Dendritic cell treated with granulocyte-macrophage colony-stimulating factor and Interleukin-4, amounts not matched to agents 40 ng/mL and 50 ng/mL, for 4 days (primary cell): ENCODE measurements around the gene UNKL.

Experiments used
- H3K27ac Mint-ChIP-seq: one replicate; pipeline ENCODE4 v1.8.0; 2022; ENCODE audit warnings: mild to moderate bottlenecking, mixed read lengths
- H3K27me3 Mint-ChIP-seq: one replicate; pipeline ENCODE4 v1.8.0; 2022; ENCODE audit warnings: mild to moderate bottlenecking, mixed read lengths
- H3K36me3 Mint-ChIP-seq: one replicate; pipeline ENCODE4 v1.8.0; 2022; ENCODE audit warnings: low read depth, mixed read lengths
- H3K4me1 Mint-ChIP-seq: one replicate; pipeline ENCODE4 v1.8.0; 2022; ENCODE audit warnings: low read depth, mixed read lengths
- H3K4me3 Mint-ChIP-seq: one replicate; pipeline ENCODE4 v1.8.0; 2022; ENCODE audit warnings: mild to moderate bottlenecking, moderate library complexity, mixed read lengths
- H3K9me3 Mint-ChIP-seq: one replicate; pipeline ENCODE4 v1.8.0; 2022; ENCODE audit warnings: mixed read lengths
- intact Hi-C: fragments of 100-400 bp; cut with micrococcal nuclease; formaldehyde crosslinking; loops from one replicate; pipeline ENCODE4 v1.15.0; 2022

UNKL gene

DNA sequence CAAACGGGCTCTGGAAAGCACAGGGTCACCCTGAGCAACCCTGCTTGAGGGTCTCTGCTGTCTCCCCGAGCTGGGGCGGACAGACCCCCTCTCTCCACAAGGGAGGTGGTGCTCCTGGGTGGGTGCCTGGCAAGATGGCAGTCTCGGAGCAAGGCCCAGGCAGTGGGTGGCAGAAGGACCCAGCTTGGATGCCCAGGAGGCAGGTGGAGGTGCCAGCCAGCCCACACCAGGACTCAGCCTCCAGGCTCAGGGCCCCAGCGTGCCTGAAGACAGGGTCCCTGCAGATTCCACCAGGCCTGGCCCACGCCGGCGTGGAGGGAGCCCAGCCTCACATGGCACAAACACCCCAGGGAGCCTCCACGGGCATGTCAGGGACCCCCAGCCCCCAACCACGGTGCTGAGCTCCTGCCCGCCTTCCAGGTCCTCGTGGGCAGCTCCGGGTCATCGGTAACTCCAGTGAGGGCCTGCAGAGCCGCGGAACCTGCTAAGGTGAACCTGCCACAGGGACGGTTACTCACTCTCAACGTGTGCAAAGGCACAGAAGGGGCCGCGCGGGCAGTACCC lies 20.8 kb downstream of the UNKL start:
- no peak overlapping the region for H3K4me3 Mint-ChIP-seq
- intact Hi-C loops, result no loop called here
- no peaks in the 10 kb centered on the region for H3K9me3 Mint-ChIP-seq
- H3K4me1 Mint-ChIP-seq, result no peaks in the 10 kb centered on the region
- H3K27me3 Mint-ChIP-seq, result no peaks in the 10 kb centered on the region
- no peak overlapping the region for H3K27ac Mint-ChIP-seq
- H3K36me3 Mint-ChIP-seq, result peaks cover 96% of the 10 kb centered on the region

DNA sequence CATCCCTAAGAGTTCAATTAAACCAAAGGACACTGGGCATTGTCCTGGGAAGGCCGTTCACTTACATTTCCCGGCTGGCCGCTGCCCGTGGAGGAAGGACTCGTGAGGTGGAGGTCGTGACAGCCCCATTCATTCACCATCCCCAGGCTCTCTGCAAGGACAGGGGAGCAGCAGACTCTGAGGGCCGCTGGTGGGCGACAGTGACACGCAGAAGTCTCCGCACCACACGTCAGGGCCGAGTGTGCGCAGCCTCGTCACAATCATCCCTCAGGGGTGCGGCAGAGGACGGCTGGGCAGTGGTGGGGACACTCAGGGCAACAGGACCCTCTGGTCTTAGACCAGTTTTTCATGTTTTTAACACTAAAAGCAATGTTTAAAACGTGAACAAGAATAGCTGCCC lies 21.7 kb downstream of the UNKL start:
- no peak overlapping the region for H3K4me3 Mint-ChIP-seq
- no peaks in the 10 kb centered on the region for H3K4me1 Mint-ChIP-seq
- H3K36me3 Mint-ChIP-seq, result peaks cover 96% of the 10 kb centered on the region
- H3K27me3 Mint-ChIP-seq, result no peaks in the 10 kb centered on the region
- no peak overlapping the region for H3K27ac Mint-ChIP-seq
- intact Hi-C loops, result no loop called here
- no peaks in the 10 kb centered on the region for H3K9me3 Mint-ChIP-seq

DNA sequence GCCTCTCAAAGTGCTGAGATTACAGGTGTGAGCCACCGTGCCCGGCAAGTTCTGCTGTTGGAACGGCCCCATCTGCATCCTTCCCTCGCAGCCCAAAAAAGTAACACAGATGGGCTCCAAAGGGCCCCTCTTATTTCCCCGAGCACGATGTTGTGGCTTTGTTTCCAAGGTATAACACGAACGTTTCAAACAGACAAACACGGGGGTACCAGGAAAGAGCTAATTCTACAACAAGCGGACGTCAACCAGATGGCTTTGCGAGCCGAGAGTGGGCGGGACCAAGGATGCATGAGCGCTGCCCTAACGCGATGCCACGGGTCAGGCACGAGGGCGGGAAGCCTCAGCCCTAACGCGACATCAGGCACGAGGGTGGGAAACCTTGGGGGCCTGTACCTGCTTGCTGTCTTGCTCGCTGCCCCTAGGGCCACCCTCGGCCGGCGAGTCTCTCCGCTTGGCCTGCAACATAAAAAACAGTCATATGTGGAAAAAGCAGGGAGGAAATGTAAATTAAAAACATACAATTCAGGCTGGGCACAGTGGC lies 24.2 kb downstream of the UNKL start:
- intact Hi-C loops, result no loop called here
- H3K27ac Mint-ChIP-seq, result no peak overlapping the region
- peaks cover 100% of the 10 kb centered on the region for H3K36me3 Mint-ChIP-seq
- no peaks in the 10 kb centered on the region for H3K9me3 Mint-ChIP-seq
- H3K27me3 Mint-ChIP-seq, result no peaks in the 10 kb centered on the region
- no peaks in the 10 kb centered on the region for H3K4me1 Mint-ChIP-seq
- no peak overlapping the region for H3K4me3 Mint-ChIP-seq

DNA sequence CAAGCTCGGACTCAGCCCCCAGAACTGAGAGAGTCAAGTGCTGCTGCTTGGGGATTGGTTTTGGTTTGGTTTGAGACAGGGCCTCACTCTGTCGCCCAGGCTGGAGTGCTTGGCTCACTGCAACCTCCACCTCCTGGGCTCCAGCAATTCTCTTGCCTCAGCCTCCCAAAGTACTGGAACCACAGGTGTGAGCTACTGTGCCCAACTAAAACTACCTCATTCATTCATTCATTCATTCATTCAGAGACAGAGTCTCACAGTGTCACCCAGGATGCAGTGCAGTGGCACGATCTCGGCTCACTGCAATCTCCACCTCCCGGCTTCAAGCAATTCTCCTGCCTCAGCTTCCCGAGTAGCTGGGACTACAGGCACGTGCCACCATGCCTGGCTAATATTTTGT lies 24.7 kb downstream of the UNKL start:
- H3K36me3 Mint-ChIP-seq, result peaks cover 100% of the 10 kb centered on the region

DNA sequence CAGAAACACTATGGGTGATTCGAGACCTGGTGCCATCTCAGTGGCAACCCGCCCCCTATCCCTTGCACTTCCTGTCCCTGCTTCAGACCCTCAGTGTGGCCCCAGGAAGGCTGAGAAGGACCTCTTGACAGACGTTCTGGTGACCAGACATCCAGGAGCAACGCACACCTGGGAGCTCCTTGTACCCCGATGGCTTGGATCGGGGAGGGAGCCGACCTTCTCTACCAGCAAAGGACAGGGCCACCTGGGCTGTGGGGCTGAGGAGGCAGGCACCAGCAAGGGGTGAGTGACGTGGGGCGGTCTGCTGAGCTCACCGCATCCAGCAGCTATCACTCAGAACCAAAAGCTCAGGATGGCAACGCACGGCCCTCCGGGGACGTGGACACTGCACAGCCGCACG lies 27.2 kb downstream of the UNKL start:
- peaks cover 100% of the 10 kb centered on the region for H3K36me3 Mint-ChIP-seq
- no peaks in the 10 kb centered on the region for H3K4me1 Mint-ChIP-seq
- H3K9me3 Mint-ChIP-seq, result no peaks in the 10 kb centered on the region
- intact Hi-C loops, result no loop called here
- no peak overlapping the region for H3K27ac Mint-ChIP-seq
- H3K27me3 Mint-ChIP-seq, result no peaks in the 10 kb centered on the region
- no peak overlapping the region for H3K4me3 Mint-ChIP-seq

More for the DNA sequence above, 24.7 kb downstream of the UNKL start:
- intact Hi-C loops, result no loop called here
- Mint-ChIP-seq H3K27me3 (no peaks in the 10 kb centered on the region), H3K4me1 (no peaks in the 10 kb centered on the region), H3K4me3 (no peak overlapping the region), H3K9me3 (no peaks in the 10 kb centered on the region), H3K27ac (no peak overlapping the region)

DNA sequence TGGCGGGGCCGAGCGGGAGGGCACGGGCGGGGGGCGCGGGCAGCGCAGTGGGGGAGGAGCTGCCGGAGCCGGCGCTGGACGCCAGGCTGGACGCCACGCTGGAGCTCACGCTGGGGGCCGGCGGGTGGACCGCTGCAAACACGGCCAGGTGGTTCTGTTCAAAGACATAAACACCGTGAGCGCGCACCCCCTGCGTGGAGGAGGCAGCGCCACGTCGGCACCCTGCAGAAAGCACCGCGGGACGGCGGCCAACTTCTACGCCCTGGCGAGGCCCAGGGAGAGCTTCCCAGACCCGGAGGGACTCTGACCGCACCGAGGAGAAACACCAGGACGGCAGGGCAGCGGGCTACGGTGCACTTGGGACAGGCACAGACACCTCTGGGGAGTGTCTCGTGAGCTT lies 29.3 kb downstream of the UNKL start:
- Mint-ChIP-seq H3K4me3 (no peak overlapping the region), H3K4me1 (no peaks in the 10 kb centered on the region), H3K9me3 (no peaks in the 10 kb centered on the region), H3K27me3 (no peaks in the 10 kb centered on the region), H3K36me3 (peaks cover 100% of the 10 kb centered on the region), H3K27ac (no peak overlapping the region)
- intact Hi-C loops, result no loop called here

DNA sequence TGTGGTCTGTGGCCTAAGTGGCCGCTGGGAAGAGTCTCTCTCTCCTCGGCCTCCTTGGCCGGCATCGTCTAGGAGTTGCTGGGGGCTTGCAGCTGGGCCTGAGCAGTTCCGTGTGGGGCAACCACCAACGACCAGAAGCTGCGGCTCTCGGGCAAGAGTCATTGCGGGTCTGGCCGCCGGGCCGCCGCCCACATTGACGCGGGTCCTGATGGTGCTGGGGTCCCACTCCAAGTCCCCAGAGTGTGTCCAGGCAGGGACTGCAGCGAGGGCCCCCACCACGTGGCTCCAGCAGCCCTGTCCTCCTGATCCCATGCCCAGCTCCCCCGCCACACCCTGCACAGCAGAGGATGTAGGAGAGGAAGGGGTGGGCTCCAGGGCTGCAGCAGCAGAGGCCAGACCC lies 30.9 kb downstream of the UNKL start:
- no peaks in the 10 kb centered on the region for H3K27me3 Mint-ChIP-seq
- H3K9me3 Mint-ChIP-seq, result no peaks in the 10 kb centered on the region
- intact Hi-C loops, result no loop called here
- H3K4me3 Mint-ChIP-seq, result no peak overlapping the region
- H3K4me1 Mint-ChIP-seq, result peaks cover 5% of the 10 kb centered on the region
- peaks cover 92% of the 10 kb centered on the region for H3K36me3 Mint-ChIP-seq
- H3K27ac Mint-ChIP-seq, result no peak overlapping the region

DNA sequence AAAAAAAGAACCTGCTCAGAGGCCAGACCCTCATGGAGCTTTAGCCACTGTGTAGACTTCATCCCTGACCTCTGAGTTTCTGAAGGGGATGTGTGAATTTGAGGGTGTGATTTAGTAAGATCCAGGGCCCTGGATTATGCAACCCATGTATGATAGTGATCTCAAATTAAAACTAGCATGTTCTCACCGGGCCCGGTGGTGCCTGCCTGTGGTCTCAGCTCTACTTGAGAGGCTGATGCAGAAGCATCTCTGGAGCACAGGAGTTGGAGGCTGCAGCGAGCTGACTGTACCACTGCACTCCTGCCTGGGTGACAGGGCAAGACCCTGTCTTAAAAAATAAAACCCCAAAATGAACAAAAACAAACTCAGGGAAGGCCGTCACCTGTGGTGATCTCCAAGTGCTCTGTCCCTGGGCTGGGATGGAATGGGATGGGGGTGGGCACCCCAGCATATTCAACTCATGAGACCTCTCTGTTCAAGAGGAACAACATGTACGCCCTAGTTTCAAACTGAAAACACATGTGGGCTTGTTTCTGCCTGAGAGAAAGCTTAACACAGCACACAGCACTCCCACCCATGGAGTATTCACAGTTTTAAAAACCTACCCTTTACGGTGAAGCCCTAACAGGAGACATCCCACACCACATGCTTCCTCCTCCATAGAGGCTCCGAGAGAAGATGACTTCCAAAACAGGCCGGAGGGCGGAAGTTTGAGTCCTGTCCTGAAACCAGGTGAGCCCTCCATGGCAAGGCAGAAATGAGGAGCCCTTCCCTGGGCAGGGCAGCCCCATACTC lies 32.7 kb downstream of the UNKL start:
- Mint-ChIP-seq H3K36me3 (peaks cover 90% of the 10 kb centered on the region), H3K4me1 (peaks cover 17% of the 10 kb centered on the region), H3K9me3 (no peaks in the 10 kb centered on the region), H3K27ac (no peak overlapping the region), H3K4me3 (no peak overlapping the region), H3K27me3 (no peaks in the 10 kb centered on the region)
- intact Hi-C loops, result no loop called here

DNA sequence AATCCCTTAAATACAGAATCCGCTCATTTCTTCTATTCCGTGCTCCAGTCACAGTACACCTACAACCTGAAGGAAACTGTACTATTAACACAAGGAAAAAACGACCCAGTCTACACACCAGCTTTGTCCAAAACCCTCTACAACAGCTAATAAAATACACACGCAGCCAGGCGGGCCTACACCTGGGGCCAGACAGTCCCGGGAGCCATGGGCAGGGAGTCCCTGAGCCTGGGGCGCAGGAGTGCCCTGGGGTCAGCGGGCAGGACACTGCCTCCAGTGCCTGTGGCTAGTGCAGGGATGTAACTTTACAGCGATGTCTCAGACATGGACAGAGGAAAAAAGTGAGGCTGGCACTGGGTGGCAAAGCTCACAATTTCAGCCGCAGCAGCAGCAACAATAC lies 34.3 kb downstream of the UNKL start:
- Mint-ChIP-seq H3K27ac (no peak overlapping the region), H3K4me1 (peaks cover 17% of the 10 kb centered on the region), H3K36me3 (peaks cover 89% of the 10 kb centered on the region), H3K4me3 (peak overlapping the region; percentile 57), H3K9me3 (no peaks in the 10 kb centered on the region), H3K27me3 (no peaks in the 10 kb centered on the region)
- intact Hi-C loops, result no loop called here

DNA sequence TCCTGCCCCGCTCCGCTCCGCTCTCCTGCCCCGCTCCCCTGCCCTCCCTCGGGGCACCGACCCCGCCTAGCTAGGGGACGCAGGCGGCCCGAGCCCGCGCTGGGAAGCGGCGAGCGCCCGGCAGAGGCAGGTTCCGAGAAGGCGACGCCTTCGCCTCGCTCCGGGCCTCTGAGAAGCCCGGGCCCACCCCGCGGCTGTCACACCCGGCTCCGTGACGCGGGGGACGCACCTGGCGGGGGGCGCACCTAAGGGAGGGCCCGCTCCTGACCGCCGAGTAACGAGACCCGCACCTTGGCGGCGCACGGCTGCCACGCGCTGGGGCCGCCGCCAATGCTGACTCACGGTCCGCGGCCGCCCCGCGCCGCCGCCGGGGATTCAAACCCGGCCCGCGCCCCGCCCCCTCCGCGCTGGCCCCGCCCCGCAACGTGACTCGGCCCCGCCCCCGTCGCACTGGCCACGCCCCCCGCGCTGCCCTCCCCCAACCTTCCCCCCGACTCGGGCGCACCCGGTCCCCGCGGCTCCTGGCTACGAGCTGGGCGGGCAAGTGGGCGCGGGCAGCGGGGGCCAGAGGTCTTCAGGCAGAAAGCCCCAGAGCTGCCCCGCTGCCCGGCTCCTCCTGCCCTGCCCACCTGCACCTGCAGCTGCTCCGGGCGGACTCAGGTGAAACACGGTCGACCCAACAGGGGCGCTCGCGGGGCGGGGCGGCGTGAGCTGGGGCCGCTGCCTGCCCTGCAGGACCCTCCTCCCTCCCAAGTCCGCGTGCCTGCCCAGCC lies 35.0 kb downstream of the UNKL start:
- intact Hi-C loops, result no loop called here
- Mint-ChIP-seq H3K4me3 (peak overlapping the region; percentile 78), H3K36me3 (peaks cover 89% of the 10 kb centered on the region), H3K27ac (peak overlapping the region; percentile 70), H3K4me1 (peaks cover 17% of the 10 kb centered on the region), H3K9me3 (no peaks in the 10 kb centered on the region), H3K27me3 (no peaks in the 10 kb centered on the region)

DNA sequence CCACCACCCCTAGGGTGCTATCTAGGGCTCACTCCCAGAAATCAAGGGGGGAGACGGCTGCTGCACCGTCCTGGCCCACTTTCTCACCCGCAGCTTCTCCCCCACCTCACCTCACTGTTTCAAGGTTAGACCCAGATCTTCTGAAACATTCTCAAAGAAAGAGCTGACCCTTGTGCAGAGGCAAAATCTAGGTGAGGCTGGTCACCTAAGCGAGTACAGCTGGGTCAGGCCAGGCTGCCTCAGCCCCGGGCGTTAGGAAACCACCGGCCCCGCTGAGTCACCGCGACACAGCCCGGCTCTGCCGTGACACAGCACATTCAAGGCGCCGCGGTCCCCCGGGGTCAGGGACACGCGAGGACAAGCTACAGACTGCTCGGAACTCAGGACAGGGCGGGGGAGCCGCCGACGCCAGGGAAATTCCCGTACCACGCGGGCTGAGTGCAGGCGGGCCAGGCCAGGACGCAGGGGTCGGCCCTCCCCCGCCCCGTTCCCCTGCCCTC lies 35.6 kb downstream of the UNKL start:
- peak overlapping the region; percentile 78 for H3K4me3 Mint-ChIP-seq
- intact Hi-C loops, result no loop called here
- no peaks in the 10 kb centered on the region for H3K27me3 Mint-ChIP-seq
- H3K36me3 Mint-ChIP-seq, result peaks cover 89% of the 10 kb centered on the region
- H3K4me1 Mint-ChIP-seq, result peaks cover 17% of the 10 kb centered on the region
- peak overlapping the region; percentile 70 for H3K27ac Mint-ChIP-seq
- H3K9me3 Mint-ChIP-seq, result no peaks in the 10 kb centered on the region

DNA sequence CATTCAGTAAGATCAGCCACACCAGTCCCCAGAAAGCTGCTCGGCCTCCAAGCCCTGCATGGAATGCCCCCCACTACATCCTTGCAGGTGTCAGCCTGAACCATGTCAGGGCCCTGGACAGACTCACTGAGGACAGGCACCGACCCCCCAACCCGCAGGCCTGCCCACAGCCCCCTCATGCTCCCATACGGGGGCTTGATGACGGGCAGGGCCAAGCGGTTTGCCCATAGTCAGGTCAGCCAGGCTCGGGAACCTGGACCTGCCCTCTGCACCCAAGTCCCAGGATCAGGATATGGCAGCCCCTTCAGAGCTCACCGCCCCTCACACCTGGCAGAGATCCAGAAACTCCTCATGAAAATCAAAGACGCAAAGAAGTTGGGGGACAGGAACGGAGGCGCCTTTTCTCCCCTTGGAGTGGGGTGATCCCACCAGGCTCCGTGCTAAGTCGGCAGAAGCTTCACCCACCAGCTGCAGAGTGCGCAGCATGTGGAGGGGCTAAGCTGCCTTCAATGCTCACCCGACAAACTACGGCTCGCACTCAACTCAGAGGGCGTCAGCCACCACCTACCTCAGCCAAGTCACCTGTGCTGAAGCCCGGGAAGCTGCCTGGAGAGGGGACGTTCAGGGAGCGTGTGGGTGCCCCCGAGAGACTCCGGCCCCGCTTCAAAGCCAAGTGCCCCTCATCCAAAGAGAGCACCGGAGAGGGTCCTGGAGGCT lies 36.3 kb downstream of the UNKL start:
- Mint-ChIP-seq H3K9me3 (no peaks in the 10 kb centered on the region), H3K36me3 (peaks cover 83% of the 10 kb centered on the region), H3K27me3 (no peaks in the 10 kb centered on the region), H3K27ac (peak overlapping the region; percentile 70), H3K4me1 (peaks cover 17% of the 10 kb centered on the region), H3K4me3 (peak overlapping the region; percentile 78)
- intact Hi-C loops, result no loop called here

DNA sequence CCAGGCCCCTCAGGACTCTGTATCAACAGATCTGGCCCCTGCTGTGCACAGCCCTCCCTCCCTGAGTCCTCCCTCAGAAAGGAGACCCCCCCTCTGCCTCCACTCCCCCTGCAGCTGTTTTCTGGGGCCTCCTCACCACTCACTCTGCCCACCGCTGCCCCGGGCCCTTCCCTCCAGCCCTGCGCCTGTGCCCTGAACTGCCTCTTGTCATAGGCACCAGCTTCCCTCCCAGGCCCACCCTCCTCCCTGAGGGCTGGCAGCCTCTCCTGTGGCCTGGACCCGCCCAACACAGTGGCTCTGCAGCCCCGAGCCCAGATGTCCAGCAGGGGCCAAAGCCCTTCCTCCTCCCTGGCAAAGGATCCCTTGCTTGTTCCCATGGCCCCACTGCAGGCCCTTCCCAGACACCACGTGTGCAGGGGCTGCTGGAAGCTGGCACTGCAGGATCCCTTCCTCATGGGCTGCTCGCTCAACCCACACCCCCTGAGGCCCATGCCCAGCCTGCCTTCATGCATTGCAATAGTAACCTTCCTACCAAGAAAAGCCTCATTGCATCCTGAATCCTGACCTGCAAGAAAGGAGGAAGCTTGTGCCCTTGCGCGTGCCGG lies 37.0 kb downstream of the UNKL start:
- intact Hi-C loops, result no loop called here
- H3K27ac Mint-ChIP-seq, result no peak overlapping the region
- H3K4me1 Mint-ChIP-seq, result peaks cover 17% of the 10 kb centered on the region
- H3K36me3 Mint-ChIP-seq, result peaks cover 76% of the 10 kb centered on the region
- H3K9me3 Mint-ChIP-seq, result no peaks in the 10 kb centered on the region
- H3K27me3 Mint-ChIP-seq, result no peaks in the 10 kb centered on the region
- H3K4me3 Mint-ChIP-seq, result peak overlapping the region; percentile 61
